GM21515 (cell line): Measurements from ENCODE around the gene DMPK.

Experiments
- ATAC-seq: cut with Tn5 transposase; IDR thresholded peaks from one replicate; pipeline ENCODE4 v1.9.1; 2021; ENCODE audit not compliant: unreplicated experiment

DMPK gene

DNA sequence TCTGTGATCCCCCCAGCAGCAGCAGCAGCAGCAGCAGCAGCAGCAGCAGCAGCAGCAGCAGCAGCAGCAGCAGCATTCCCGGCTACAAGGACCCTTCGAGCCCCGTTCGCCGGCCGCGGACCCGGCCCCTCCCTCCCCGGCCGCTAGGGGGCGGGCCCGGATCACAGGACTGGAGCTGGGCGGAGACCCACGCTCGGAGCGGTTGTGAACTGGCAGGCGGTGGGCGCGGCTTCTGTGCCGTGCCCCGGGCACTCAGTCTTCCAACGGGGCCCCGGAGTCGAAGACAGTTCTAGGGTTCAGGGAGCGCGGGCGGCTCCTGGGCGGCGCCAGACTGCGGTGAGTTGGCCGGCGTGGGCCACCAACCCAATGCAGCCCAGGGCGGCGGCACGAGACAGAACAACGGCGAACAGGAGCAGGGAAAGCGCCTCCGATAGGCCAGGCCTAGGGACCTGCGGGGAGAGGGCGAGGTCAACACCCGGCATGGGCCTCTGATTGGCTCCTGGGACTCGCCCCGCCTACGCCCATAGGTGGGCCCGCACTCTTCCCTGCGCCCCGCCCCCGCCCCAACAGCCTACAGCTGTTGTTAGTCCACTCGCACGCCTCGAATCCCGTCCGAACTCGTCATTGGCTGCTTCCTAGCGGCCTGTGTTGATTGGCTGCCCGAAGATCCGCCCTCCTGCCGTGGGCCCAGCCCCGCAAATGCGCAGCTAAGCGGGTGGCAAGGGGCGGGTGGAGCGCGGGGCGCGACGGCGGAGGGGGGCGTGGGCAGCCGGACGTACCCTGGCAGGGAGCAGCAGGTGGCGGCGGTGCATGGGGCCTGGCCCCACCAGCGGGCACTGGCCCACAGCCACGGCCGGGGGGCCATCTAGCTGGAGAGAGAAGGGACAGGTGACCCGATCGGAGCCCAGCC is 11.8 kb downstream of the DMPK start:
- peak; percentile 47 for ATAC-seq

DNA sequence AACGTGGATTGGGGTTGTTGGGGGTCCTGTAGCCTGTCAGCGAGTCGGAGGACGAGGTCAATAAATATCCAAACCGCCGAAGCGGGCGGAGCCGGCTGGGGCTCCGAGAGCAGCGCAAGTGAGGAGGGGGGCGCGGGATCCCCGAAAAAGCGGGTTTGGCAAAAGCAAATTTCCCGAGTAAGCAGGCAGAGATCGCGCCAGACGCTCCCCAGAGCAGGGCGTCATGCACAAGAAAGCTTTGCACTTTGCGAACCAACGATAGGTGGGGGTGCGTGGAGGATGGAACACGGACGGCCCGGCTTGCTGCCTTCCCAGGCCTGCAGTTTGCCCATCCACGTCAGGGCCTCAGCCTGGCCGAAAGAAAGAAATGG is 12.5 kb downstream of the DMPK start:
- ATAC-seq = no peak

- ATAC-seq = peak; percentile 50
Observed at GRCh38 chr19:45768984-45769782, 13.1 kb downstream of the DMPK start, which contains the start of gene SIX5. Gene SIX5 (minus strand): TSS chr19:45769252. CDS start chr19:45768844, 408 bp downstream.

DNA sequence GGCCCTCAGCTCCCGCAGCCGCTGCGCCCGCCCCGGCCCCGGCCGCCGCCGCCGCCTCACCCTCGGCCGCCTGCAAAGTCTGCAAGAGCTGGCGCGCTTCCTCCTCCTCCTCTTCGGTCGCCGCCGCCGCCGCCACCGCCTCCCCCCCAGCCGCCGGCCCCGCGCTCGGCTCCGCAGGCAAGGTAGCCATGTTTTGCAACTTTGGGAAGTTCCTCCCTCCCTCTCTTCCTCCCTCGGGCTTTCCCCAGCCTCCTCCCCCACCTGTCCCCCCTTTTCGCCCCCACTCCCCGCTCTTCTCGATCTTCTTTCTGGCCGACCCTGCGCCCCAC is 13.7 kb downstream of the DMPK start:
- ATAC-seq = no peak

DNA sequence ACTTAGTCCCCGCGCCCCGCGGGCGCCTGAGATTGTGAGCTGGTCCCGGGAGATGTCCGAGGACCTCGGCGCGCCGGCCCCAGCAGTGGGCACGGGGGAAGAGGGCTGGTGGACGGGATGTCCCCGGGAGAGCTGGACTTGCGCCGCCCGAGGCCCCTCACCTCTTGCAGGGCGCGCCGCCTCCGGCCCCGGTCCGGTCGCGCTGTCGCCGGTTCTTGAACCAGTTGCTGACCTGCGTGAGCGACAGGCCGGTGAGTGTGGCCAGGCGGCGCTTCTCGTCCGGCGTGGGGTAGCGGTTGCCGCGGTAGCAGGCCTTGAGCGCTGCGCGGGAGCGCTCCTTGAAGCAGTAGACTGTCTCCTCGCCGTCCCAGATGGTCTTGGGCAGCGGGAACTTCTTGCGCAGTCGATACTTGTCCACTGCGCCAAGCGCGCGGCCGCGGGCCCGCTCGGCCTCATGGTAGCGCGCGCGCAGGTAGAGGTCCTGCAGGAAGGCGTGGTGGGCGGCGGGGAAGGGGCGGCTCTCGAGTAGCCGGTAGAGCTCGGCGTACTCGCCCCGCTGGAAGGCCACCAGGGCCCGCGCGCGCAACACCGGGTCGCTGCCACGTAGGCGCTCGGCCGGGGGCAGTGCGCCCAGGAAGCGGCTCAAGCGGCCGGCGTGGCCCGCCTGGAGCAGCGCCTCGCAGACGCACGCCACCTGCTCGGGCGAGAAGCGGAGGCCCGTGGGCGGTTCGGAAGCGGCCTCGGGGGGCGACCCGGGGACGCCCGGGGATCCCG is 14.2 kb downstream of the DMPK start:
- ATAC-seq = no peak

DNA sequence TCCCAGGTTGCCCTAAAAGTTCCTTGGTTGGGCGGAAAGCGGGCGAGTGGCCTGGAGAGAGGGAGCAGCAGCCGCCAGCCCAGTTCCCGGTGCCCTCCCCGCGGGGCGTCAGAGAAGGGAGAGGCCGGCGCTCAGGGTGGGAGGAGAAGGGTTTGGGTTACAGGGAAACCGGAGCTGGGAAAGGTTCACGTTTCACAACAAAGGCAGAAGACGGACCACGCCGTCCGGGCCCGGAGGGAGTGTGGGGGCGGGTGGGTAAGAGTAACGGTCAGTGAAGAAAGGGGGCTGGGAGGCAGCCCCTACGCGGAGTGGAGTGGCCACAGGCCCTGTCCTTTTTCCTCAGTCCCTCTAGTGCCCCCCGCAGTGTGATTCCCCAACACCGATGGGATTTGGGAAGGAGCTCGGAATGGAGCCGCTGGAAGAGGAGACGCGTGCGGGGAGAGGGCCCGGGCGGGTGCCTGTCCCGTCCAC is 14.8 kb downstream of the DMPK start:
- ATAC-seq = no peak

- ATAC-seq = no peak
Observed at GRCh38 chr19:45766869-45767346, 15.4 kb downstream of the DMPK start.

GRCh38 chr19:45766296-45766868 is 15.9 kb downstream of the DMPK start:
- no peak for ATAC-seq

DNA sequence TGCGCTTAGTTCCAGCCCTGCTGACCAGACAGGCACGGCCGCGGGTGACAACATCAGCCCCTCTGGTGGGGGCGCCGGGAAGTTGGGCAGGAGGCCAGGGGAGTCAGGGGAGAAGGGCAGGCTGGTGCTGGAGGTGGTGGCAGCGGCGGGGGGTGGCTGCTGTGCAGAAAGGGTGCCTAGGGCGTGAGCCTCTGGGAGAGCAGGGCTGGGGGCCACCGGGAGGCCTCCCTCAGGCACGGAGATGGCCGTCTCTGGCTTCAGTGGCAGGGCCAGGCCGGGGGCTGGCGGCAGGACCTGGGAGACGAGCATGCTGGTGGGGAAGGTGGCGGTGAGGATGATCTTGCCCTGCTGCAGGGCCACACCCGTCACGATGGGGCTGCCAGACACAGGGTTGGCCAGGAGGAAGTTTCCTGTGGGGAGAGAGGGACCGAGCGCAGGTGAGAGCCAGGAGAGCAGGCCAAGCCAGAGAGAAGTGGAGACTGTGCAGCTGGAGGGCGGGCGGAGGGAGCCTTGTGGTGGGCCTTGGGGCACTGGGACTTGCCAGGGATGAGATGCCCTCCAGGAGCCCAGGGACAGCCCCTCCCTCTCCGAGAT is 16.5 kb downstream of the DMPK start:
- no peak for ATAC-seq

DNA sequence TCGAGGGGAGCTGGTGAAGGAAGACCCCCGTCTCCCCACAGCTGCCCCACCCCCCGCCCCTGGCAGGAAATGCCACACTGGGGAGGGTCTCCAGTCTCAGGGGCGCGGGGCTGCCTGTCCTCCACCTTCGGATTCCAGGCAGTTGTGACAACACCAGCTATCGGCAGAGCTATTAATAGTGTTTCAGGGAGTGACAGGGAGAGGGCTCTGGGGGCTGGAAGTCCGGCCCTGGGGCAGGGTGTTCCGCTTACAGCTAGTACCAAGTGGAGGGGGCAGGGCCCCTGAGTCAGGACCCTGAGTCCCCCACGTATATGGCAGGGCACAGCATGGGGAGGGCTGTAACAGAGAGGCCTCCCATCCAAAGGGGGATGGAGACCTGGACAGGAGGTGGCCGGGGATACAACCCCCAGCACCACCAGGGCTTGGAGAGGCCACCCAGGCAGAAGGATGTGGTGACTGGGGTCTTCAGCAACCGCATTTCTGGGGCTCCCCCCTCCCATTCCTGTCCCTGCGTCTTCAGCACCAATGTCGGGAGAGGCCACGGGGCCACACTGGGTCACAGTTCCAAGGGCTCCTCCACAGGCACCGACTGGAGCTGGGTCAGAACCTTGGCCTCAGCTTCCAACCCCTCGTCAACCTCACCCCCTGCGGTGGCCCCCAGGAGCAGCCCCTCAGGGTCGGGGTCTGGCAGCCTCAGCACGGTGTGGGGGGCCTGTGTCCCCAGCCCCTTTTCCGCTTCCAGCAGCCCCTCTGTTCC is 17.2 kb downstream of the DMPK start:
- ATAC-seq = no peak

GRCh38 chr19:45764475-45764874 is 17.8 kb downstream of the DMPK start:
- ATAC-seq = no peak

DNA sequence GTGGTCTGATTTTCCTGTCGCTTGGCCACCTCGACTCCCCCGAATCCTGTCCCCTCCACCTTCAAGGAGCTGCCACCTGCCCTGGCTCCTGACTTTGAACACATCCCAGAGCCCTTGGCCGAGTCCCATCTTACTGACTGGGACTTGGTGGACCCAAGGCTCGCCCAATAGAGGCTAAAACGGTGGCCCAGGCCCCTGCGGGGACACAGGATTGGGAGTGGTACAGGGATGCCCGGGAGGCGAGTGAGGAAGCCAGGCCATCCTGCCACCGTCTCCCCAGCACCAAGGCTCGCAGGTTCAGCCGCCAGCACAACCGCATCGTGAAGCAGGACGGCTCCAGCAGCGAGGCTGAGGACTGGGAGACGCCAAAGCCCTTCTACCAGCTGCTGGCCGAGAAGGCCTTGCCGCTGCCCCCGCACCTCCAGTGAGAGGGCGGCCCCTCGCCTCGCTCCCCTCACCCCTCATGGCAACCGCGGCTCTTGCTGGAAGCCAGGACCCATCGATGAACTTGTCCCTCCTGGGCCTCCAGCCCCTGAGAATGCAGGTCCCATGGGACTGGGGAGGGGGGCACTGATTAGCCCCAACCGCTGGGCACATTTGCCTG is 18.5 kb downstream of the DMPK start:
- ATAC-seq = no peak

DNA sequence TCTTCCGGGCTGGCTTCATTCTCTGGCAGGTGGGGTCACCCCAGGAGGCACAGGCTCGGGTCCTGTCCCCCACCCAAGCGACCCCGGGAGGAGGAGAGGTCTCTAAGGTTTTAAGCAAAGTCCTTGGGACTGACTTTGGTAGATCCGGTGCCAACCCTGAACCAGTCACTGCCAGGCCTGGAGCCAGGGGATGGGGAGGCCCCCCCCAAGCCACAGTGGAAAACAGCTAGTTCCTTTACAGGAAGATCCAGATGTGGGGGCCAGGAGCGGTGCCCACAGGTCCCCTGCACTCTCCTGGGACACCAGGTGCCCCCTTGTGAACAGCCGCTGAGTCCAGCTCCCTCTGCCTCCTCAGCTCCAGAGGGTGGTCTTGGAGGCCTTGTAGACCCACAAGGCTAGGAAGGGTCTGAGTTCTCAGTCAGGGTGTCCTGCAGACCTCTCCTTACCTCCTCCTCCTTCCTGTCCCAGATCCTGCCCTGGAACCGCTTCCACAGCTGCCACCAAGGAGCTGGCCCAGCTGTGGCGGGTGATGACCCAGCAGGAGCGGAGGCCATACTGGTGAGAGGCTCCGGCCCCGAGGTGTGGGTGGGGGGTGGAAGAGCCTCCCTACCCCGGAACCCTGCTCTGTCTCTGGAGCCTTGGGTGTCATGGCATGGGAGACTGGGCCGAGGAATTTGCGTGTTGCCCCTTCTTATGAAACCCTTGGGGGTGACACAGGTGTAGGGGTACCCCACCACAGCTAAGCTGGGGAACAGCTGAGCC is 19.2 kb downstream of the DMPK start:
- no peak for ATAC-seq

DNA sequence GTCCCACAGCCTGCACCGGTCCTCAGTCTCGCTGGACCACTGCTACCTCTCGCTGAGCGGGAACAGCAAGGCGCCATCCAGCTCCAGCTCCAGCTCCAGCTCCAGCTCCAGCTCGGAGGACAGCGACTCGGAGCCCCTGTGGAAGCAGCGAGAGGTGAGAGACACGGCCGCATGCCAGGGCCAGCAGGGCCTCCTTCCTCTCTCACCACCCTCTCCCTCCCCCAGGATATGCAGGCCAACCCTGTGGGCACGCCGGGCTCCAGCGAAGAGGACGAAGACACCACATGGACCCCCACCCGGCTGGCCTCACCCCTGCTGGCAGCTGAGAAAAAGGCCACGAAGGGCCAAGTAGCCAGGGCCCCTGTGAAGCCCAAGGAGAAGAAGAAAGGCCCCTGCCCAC is 20.6 kb downstream of the DMPK start:
- no peak for ATAC-seq

DNA sequence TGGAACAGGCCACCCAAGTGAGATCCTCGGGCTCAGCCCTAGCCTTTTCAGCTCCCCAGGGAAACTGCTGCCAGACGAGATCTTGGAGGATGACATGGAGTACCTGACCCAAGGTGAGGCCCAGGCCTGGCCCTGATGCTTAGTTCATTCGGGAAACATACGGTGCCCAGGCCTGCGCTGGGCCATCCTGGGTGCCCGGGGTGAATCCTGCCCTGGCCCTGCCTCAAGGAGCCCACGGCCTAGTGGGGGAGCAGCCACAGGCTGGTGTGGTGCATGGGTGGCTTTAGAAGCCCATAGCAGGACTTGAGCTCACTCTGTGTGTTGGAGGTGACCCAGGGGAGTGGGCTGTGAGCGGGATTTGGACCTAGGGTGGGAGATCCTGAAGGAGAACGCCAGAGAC is 23.4 kb downstream of the DMPK start:
- no peak for ATAC-seq

- ATAC-seq = no peak
Observed at GRCh38 chr19:45757695-45758094, 24.6 kb downstream of the DMPK start.

GRCh38 chr19:45754323-45754722 is 28.0 kb downstream of the DMPK start:
- ATAC-seq = no peak

DNA sequence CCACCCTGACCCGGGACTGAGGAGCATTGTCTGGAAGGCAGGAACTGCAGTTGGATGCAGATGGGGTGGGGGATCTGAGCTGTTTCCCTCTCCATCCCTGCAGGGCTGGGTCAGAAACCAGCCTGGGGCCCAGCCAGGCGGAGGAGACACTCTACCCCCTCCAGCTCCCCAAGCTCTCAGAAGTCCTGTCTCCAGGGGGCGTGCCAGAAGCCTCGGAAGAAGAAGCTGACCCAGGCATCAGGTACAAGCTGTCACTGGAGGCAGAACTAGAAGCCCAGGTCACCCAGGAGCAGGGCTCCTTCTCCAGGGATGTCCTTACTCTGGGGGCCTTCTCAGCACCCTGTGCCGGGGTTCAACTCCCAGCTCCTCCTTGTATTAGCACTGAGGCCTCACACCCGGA is 28.7 kb downstream of the DMPK start:
- ATAC-seq = no peak

DNA sequence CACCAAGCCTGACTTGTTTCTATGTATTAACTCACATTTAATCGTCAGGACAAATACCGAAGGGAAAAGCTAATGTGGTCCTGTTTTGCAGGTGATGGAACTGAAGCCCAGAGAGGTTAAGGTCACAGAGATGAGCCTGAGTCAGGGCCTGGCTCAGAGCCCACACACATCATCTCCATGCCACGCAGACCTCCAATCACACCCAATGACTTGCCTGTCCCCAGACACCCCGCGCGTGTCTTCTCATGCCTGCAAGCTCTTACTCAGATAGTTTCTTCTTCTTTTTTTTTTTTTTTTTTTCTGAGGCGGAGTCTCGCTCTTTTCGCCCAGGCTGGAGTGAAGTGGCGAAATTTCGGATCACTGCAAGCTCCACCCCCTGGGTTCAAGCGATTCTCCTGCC is 29.7 kb downstream of the DMPK start:
- ATAC-seq = no peak
